Sigmoid colon (tissue), 4 donors: ENCODE data around the gene BOC.

Experiments
- CTCF ChIP-seq, 4 experiments: fragments of 450-650 bp in 3 of 4; fragments of 200-600 bp in 1 of 4; IDR thresholded peaks; one replicate each; pipeline ENCODE4 v1.5.1; 2016 to 2019; ENCODE audit warnings: antibody characterized with exemption in 4 of 4, mild to moderate bottlenecking in 3 of 4, moderate library complexity in 2 of 4
- POLR2A ChIP-seq, 2 donors: fragments of 450-650 bp; IDR thresholded peaks; one replicate each; pipeline ENCODE4 v1.6.1; 2016; ENCODE audit warnings: antibody characterized with exemption in 2 of 2, mild to moderate bottlenecking in 2 of 2, moderate library complexity in 2 of 2
- POLR2AphosphoS5 ChIP-seq, 4 donors: sonication (generic); formaldehyde crosslinking; IDR thresholded peaks; one replicate each; pipeline ENCODE4 v1.6.1; 2017; ENCODE audit warnings: antibody characterized with exemption in 4 of 4

GRCh38 chr3:113253702-113254101 lies 42.3 kb downstream of the BOC start:
- no peak for TF ChIP-seq POLR2A (IDR thresholded peaks at IDR 0.05)
- no peak for TF ChIP-seq POLR2AphosphoS5 (IDR thresholded peaks at IDR 0.05)
- TF ChIP-seq CTCF (IDR thresholded peaks at IDR 0.05): no peak
